HG03025 (cell line): Measurements from ENCODE around the gene MAP4K3.
"Not testable (repeated sequence)": the region's sequence is repeated elsewhere in the genome, so short reads cannot be mapped to it uniquely, and the experiment has no call there.

ENCODE experiments used
- ATAC-seq: cut with Tn5 transposase; IDR thresholded peaks from one replicate; pipeline ENCODE4 v1.9.1; 2021; ENCODE audit warnings: mild to moderate bottlenecking, moderate library complexity; ENCODE audit not compliant: unreplicated experiment, low FRiP score

The MAP4K3 gene

DNA sequence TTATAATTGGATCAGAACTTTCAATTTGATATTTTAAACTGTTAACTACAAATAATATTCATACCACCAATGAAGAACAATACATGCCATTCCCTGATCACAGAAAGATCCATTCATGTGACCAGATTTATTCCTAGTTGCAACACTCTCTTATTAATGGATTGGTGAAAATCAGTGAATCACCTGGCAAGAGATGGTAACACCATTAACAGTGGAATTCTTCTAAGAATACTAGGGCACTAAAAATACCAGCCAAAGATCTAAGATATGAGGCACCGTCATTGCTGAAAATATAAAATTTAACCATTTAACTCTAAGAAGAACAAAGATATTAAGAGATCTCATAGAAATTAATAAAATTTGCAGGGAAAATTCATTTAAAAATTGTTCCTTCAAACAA is 58.1 kb downstream of the MAP4K3 start:
- no peak for ATAC-seq

DNA sequence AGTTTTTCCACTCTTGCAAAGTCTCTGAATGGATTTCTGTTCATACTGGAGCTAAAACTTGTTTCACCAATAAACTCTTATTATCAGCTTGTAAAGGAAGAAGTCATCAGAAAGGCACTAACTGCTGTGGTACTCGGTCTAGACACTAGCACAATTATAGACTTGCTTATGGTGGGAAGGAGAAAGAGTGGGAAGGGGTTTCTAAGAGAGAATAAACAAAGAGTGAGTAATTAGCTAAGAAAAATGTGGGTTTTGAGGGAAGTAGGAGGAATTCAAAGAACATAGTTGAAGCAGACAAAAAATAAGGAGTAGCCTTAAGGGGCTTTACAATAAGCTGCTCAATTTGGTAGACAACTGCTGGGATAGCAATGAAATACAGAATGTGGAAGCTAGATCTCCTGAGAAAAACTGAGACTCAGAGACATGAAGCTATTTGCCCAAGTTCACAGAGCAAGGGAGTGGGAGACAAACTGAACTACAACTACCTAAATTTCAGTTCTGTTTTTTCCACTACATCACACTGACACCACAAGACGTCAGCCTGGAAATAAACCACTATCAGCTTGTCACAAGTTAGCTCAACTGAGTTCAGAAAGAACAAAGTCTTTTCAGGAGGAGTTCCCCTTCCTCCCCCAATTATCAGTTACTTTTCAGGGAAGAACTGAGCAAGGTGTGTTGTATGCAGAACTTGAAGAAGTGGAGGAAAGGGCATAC is 59.7 kb downstream of the MAP4K3 start:
- ATAC-seq, result peak; percentile 69

- no peak for ATAC-seq
Observed at GRCh38 chr2:39375917-39376316, 61.2 kb downstream of the MAP4K3 start.

- ATAC-seq, result no peak
Observed at GRCh38 chr2:39373181-39373802, 63.8 kb downstream of the MAP4K3 start.

GRCh38 chr2:39370101-39370500 is 67.0 kb downstream of the MAP4K3 start:
- no peak for ATAC-seq

DNA sequence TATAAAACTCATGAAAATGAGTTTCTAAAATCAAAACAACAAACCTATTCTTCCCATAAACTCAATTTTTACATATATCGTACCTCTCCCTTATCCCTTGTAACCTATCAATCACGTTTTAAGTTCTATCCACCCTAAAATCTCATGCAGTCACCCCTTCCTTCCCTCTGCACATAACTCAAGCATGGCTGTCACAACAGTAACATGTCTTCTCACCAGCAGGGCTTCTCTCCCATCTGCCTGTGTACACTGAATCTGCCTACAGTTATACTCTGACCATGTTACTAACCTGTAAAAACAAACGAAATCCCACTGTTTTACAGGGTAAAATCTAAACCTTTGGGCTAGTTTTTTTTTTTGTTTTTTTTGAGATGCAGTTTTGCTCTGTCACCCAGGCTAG is 68.2 kb downstream of the MAP4K3 start:
- no peak for ATAC-seq

DNA sequence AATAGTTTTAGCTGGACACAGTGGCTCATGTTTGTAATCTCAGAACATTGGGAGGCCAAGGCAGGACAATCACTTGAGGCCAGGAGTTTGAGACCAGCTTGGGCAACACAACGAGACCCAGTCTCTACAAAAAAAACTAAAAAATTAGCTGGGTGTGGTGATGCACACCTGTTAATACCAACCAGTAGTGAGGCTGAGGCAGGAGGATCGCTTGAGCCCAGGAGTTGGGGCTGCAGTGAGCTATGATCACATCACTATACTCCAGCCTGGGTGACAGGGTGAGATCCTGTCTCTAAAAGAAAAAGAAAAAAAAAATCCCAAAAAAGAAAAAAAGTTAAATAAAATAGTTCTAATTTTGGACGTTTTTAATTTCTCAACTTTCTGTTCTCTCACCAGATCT is 68.7 kb downstream of the MAP4K3 start:
- ATAC-seq, result no peak

DNA sequence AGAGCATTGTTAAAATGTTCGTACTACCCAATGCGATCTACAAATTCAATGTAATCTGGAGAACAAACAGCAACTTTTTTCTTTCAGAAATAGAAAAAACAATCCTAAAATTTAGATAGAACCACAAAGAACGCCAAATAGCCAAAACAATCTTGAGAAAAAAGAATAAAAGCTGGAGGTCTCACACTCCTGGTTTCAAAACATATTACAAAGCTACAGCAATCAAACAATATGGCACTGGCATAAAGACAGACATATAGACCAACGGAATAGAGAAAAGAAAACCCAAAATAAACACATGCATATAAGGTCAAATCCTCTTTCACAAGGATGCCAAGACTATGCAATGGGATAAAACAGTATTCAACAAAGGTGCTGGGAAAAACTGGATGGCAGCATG is 74.5 kb downstream of the MAP4K3 start:
- no peak for ATAC-seq

GRCh38 chr2:39361511-39361910 is 75.6 kb downstream of the MAP4K3 start:
- ATAC-seq, result no peak

DNA sequence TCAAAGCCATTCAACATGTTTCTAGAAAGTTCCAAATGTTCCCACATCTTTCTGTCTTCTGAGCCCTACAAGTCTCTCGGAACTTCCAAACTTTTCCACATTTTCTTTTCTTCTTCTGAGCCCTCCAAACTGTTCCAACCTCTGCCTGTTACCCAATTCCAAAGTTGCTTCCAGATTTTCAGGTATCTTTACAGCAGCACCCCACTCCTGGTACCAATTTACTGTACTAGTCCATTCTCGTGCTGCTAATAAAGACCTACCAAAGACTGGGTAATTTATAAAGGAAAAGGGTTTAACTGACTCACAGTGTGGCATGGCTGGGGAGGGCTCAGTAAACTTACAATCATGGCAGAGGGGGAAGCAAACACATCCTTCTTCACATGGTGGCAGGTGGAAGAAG is 76.7 kb downstream of the MAP4K3 start:
- not testable (repeated sequence) for ATAC-seq

GRCh38 chr2:39359453-39360038 is 77.5 kb downstream of the MAP4K3 start:
- ATAC-seq, result no peak

- no peak for ATAC-seq
Observed at GRCh38 chr2:39356922-39357639, 80.0 kb downstream of the MAP4K3 start.

DNA sequence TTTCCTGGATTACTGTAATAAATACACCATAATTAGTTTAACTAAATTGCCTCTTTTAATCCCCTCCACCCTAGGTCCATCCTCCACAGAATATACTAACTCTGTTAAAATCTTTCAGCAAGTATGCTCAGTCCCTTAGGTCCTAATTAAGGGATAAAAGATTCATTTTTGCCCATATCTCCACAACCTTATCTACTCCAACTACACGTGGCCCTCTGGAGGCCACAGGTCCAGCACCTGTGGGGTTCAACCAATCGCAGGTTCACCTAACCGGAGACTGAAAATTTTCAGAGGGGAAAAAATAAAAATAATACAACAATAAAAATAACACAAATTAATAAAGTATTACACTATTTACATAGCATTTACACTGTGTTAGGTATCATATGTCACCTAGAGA is 86.4 kb downstream of the MAP4K3 start:
- no peak for ATAC-seq

GRCh38 chr2:39338502-39338901 is 98.6 kb downstream of the MAP4K3 start:
- no peak for ATAC-seq

DNA sequence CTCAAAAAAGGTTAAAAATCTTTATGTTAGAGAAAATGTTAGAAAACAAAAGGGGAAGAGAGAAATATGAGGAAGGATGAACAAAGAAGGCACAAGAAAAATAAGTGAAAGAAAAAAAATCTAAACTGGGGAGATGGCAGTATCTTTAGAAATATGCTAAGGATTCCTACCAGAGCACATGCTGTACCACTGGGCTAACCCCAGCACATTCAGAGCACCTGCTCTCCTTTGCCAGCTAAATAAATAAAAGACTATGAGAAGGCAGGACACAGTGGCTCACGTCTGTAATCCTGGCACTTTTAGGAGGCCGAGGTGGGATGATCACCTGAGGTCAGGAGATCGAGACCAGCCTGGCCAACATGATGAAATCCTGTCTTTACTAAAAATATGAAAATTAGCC is 101.2 kb downstream of the MAP4K3 start:
- ATAC-seq, result no peak

GRCh38 chr2:39334978-39335377 is 102.1 kb downstream of the MAP4K3 start:
- ATAC-seq, result no peak

DNA sequence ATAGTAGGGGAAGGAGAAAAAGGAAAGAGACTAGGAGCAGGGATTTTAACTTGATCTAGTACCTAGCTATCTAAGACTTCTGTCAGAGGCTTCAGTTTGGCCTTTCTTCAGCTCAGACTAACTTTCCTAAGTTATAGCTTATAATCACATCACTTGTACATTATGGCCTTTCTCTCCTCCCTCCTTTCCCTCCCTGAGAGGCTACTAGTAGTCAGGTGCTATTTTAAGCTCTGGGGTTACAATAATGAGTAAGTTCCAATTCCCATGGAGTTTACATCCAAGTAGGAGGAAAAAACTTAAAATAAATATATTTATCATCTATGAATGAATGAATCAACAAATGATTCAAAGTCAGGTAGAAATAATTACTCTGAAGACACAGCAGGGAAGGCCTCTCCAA is 102.6 kb downstream of the MAP4K3 start:
- ATAC-seq, result no peak

GRCh38 chr2:39326644-39327043 is 110.4 kb downstream of the MAP4K3 start:
- no peak for ATAC-seq

- ATAC-seq, result no peak
Observed at GRCh38 chr2:39325966-39326365, 111.1 kb downstream of the MAP4K3 start.

- ATAC-seq, result not testable (repeated sequence)
Observed at GRCh38 chr2:39321056-39322035, 115.7 kb downstream of the MAP4K3 start.
